Measurements from ENCODE around the gene RAD51B.

RAD51B gene

GRCh38 chr14:68250927-68251768, 431.6 kb downstream of the RAD51B start:
- in situ Hi-C loops (cut with HindIII; ENCODE audit: low sequenced_read_pairs), result loop anchor here (10.0 kb wide), 1 partner anchor 314 kb away; no protein-coding TSS in a partner anchor
- no peak overlapping the region for H3K4me3 ChIP-seq (ENCODE audit: low read depth, low read length)
- no peak for TF ChIP-seq CTCF (IDR thresholded peaks at IDR 0.05; ENCODE audit: low read depth, low read length)
- no peak for DNase-seq (ENCODE audit: low read depth, low spot score)

- no peak overlapping the region for H3K4me3 ChIP-seq (ENCODE audit: low read depth, low read length)
- in situ Hi-C loops (cut with HindIII; ENCODE audit: low sequenced_read_pairs), result loop anchor here (10.0 kb wide), 1 partner anchor 313 kb away; no protein-coding TSS in a partner anchor
- DNase-seq (ENCODE audit: low read depth, low spot score), result no peak
- TF ChIP-seq CTCF (IDR thresholded peaks at IDR 0.05; ENCODE audit: low read depth, low read length), result no peak
Measured at GRCh38 chr14:68251769-68252100, 432.2 kb downstream of the RAD51B start.

- H3K4me3 ChIP-seq (ENCODE audit: low read depth, low read length), result no peak overlapping the region
- in situ Hi-C loops (cut with HindIII; ENCODE audit: low sequenced_read_pairs), result loop anchor here (10.0 kb wide), 1 partner anchor 312 kb away; no protein-coding TSS in a partner anchor
- TF ChIP-seq CTCF (IDR thresholded peaks at IDR 0.05; ENCODE audit: low read depth, low read length), result no peak
- DNase-seq (ENCODE audit: low read depth, low spot score), result no peak
Measured at GRCh38 chr14:68253160-68253780, 433.7 kb downstream of the RAD51B start.

GRCh38 chr14:68253878-68254528, 434.4 kb downstream of the RAD51B start:
- no peak for TF ChIP-seq CTCF (IDR thresholded peaks at IDR 0.05; ENCODE audit: low read depth, low read length)
- in situ Hi-C loops (cut with HindIII; ENCODE audit: low sequenced_read_pairs), result loop anchor here (10.0 kb wide), 1 partner anchor 311 kb away; no protein-coding TSS in a partner anchor

GRCh38 chr14:68254669-68255527, 435.3 kb downstream of the RAD51B start:
- no peak for DNase-seq (ENCODE audit: low read depth, low spot score)
- in situ Hi-C loops (cut with HindIII; ENCODE audit: low sequenced_read_pairs), result loop anchor here (10.0 kb wide), 1 partner anchor 310 kb away; no protein-coding TSS in a partner anchor
- no peak overlapping the region for H3K4me3 ChIP-seq (ENCODE audit: low read depth, low read length)
- TF ChIP-seq CTCF (IDR thresholded peaks at IDR 0.05; ENCODE audit: low read depth, low read length), result no peak

More at GRCh38 chr14:68253878-68254528, 434.4 kb downstream of the RAD51B start:
- H3K4me3 ChIP-seq (ENCODE audit: low read depth, low read length), result no peak overlapping the region
- DNase-seq (ENCODE audit: low read depth, low spot score), result no peak
